Measurements from ENCODE around the gene LGI2. TPM values are rescaled to one million over a fixed set of nuclear protein-coding genes. Genes with fewer than 3 reads are reported as not detected.

The LGI2 gene
- total and polyA plus RNA-seq, 9 of the 15 experiments (the other 6 are each of a cell fraction or from before 2014, with no cell fraction given) = 0.03 to 0.07 TPM; not detected in 7

GRCh38 chr4:24980064-24980690, 50.6 kb downstream of the LGI2 start (continued):
- TF ChIP-seq TEAD4 (IDR thresholded peaks at IDR 0.05; ENCODE audit: low read length) = no peak
- no peak for TF ChIP-seq TEAD4 (CRISPR knock-in tag; IDR thresholded peaks at IDR 0.05; ENCODE audit: borderline replicate concordance)
- TF ChIP-seq SRSF7 (optimal IDR thresholded peaks at IDR 0.05; ENCODE audit: low read depth, low read length) = no peak
- no peak for TF ChIP-seq SNRNP70 (optimal IDR thresholded peaks at IDR 0.05; ENCODE audit: low read depth, low read length)
- TF ChIP-seq E2F3 (CRISPR knock-in tag; IDR thresholded peaks at IDR 0.05) = no peak
- no peak for TF ChIP-seq ZNF740 (CRISPR knock-in tag; IDR thresholded peaks at IDR 0.05)
- TF ChIP-seq ZNF740 (tag; IDR thresholded peaks at IDR 0.05) = no peak
- TF ChIP-seq ZBTB43 (CRISPR knock-in tag; IDR thresholded peaks at IDR 0.05) = no peak
- TF ChIP-seq ZNF707 (CRISPR knock-in tag; conservative IDR thresholded peaks at IDR 0.05) = no peak
- no peak for TF ChIP-seq RBM14 (IDR thresholded peaks at IDR 0.05; ENCODE audit: borderline replicate concordance, insufficient read depth, low read depth, low read length)
- 0 out of 2 replicates have a peak, but pooled peaks have one; percentile 30 for TF ChIP-seq DEAF1 (CRISPR knock-in tag; IDR thresholded peaks at IDR 0.05)
- no peak for TF ChIP-seq ID3 (CRISPR knock-in tag; IDR thresholded peaks at IDR 0.05)
- TF ChIP-seq ID3 (tag; IDR thresholded peaks at IDR 0.05) = no peak
- TF ChIP-seq ZNF277 (CRISPR knock-in tag; IDR thresholded peaks at IDR 0.05; ENCODE audit: borderline replicate concordance) = no peak
- no peak for TF ChIP-seq SREBF2 (CRISPR knock-in tag; IDR thresholded peaks at IDR 0.05)
- TF ChIP-seq MAFG (tag; conservative IDR thresholded peaks at IDR 0.05) = no peak
- TF ChIP-seq SMC3 (conservative IDR thresholded peaks at IDR 0.05; ENCODE audit: insufficient read depth, low read depth, low read length) = peak; percentile 84
- no peak for TF ChIP-seq BACH1 (tag; IDR thresholded peaks at IDR 0.05)
- no peak for TF ChIP-seq SMARCB1 (IDR thresholded peaks at IDR 0.05; ENCODE audit: insufficient read length, low read depth)
- TF ChIP-seq HDGF (IDR thresholded peaks at IDR 0.05) = no peak
- TF ChIP-seq E2F1 (CRISPR knock-in tag; IDR thresholded peaks at IDR 0.05) = no peak
- TF ChIP-seq CHD4 (IDR thresholded peaks at IDR 0.05; ENCODE audit: insufficient read depth, insufficient replicate concordance, low read depth, low read length, poor library complexity, severe bottlenecking) = no peak
